Right lung (tissue), 5 donors: ENCODE data around the gene RTL10. TPM values are rescaled to one million over a fixed set of nuclear protein-coding genes. Genes with fewer than 3 reads are reported as not detected.
A peak's percentile ranks its signal among the peaks of the same experiment; 100 is the strongest.
"Not testable (repeated sequence)": the region's sequence is repeated elsewhere in the genome, so short reads cannot be mapped to it uniquely, and the experiment has no call there.

Experiments used
- DNase-seq, 2 donors: peaks; one replicate each; pipeline ENCODE4 v3.0.0-alpha.2; 2013
- polyA plus RNA-seq, 5 donors: library from polyadenylated mRNA; unstranded; fragments of 120-200 nt; gene quantifications; one replicate each; pipeline versions ENCODE4 v1.2.1 to v1.2.3, GENCODE V29; 2013; ENCODE audit warnings: inconsistent platforms in 1 of 5, low replicate concordance in 1 of 5; ENCODE audit not compliant: insufficient read length in 5 of 5, insufficient read depth in 1 of 5

Gene RTL10
- polyA plus RNA-seq, 5 donors = 16.6 to 31.6 (median 29.9) TPM

DNA sequence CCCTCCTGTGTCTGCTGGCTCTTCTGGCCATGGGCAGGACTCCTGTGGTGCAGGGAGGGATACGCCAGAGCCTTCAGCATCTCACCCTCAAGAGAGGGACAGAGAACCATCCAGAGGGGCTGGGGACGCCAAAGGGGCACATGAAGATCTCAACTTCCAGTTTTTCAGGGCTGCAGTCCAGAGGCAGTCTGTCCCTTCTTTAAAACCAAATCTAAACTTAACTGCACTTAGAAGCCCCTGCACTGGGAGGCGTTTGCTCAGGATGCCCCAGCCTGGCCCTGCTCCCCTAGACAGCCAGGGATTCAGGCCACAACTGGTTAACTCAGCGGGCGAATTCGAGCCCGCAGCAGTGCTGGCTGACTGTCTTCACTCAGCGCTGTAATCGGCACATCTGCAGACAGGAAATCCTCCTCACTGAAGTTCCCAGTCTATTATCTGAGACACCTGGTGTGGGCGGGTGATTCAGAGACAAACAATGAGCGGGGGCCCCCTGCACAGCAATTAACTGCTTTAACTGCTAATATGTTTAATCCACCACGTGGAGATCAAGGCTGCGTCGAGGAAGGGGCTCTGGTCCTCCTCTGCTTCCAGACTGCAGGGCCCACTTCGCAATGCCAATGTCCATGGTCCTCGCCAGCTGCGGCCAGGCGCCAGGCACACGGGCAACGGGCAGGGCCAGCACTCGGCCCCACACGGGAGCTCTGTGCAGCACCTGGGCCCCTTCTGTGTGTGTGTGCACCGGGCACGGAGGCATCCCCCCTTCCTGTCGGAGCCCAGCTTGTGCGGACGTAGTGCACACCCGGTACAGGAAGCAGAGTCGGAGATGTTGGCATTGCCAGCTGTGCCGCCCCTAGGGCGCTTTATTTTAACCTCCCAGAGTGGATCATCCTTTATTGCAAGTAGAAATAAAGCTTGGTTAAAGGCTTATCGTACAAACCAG, 36.9 kb upstream of the RTL10 start:
- no peak for DNase-seq

DNA sequence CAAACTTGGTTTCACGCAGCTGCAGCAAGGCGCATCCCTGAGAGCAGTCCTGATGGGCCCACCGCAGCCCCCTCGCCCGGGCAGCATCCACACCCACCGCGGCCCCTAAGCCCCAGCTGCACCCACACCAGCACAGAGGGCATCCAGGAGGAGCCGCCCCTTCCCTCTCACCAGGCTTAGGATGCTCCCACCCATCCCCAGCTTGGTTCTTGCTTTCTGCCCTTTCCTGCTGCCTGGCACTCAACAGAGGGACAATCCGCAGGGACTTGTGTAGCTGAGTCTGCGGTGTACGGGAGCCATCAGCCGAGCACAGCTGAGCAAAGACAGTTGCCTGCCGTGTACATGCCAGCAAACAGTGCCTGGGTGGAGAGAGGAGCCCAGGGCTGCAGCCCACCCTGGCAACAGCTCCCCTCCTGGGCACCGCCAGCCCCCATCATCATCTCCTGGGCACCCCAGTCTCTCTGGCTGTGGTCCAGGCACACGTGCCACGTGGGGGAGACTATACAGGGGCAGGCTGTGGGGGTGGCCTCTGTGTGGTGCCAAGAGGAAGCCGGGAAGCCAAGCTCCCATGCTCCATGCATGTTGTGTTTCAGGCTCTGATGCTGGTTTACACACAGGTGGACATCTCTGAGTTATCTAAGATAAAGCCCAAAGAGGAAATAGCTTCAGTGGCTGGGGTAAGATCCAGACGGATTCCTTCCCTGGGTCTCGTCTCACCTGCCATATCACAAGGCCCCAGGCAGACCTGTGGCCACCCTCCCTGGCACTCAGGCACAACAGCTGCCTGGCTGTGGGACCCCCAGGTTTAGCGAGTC, 36.0 kb upstream of the RTL10 start:
- no peak for DNase-seq

DNA sequence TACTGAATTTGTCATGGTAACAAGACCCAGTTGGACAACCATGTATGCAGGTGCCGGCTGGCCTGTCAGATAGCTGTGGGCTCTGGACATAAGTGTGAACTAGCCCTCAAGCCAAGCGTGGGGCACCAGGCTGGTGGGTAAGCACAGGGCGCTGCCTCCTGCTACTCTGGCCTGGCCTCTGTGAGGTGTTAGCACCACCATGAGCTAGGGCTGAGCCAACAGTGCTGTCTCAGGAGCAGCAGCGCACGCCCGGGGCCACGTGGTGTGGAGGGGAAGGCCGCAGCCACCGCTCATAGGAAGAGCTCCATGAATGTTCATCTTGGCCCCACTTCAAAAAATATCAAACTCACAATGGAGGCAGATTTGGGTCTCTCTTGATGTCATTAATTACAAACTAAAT, 35.3 kb upstream of the RTL10 start:
- no peak for DNase-seq

DNA sequence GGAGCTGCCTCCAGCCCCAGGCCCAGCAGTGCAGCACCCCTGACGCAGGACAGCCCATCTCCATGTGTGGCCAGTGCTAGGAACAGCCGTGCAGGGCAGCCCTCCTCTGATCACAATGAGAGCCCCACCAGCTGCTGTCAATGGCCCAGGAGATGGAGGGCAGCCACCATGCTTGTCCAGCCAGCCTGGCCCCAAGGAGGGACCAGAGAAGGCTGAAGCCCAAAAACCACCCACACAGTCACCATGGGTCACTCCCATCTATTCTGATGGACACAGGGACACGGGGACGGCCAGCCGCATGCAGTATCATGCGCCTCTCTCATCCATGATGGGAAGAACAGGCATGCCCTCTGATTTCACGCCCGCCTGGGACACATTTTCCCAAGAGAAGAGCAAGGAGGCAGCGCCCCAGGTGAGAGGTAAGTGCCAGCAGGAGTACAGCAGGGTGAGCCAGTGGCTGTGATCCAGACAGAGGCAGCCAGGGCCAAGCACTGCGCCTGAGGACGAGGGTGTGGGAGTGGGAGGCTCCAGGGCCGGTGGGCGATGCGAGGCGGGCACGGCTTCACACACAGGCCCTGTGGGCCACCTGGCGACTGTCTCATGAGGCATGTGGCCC, 33.6 kb upstream of the RTL10 start:
- no peak for DNase-seq

DNA sequence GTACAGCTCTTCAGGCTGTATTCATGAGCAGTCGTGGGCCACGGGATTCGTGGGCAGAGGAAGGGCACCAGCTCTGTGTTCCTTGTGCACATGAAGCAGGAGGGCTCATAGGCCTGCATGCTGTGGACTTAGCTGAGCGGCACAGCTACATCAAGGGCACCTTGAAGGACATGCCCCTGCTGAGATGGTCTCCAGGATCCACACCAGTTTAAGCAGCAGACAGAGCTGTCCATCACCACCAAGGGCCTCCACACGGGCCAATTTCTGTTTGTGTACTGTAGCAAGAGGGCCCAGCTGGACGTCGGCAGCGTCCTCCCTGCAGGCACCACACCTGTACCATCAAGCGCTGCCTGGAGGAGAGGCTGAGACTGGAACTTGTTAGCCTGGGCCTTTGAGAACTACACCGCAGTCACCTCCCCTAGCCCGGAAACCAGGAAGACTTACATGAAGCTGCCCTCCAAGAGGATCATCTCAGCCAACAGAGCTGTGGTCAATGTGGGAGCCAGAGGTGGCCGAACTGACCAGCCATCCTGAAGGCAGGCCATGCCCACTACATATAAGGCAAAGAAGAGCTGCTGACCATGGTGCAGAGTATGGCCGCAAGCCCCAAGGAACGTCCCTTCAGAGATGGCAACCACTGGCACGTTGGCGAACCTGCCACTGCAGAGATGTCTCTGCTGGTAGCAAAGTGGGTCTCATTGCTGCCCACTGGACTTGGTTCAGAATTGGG, 32.7 kb upstream of the RTL10 start:
- DNase-seq = no peak

DNA sequence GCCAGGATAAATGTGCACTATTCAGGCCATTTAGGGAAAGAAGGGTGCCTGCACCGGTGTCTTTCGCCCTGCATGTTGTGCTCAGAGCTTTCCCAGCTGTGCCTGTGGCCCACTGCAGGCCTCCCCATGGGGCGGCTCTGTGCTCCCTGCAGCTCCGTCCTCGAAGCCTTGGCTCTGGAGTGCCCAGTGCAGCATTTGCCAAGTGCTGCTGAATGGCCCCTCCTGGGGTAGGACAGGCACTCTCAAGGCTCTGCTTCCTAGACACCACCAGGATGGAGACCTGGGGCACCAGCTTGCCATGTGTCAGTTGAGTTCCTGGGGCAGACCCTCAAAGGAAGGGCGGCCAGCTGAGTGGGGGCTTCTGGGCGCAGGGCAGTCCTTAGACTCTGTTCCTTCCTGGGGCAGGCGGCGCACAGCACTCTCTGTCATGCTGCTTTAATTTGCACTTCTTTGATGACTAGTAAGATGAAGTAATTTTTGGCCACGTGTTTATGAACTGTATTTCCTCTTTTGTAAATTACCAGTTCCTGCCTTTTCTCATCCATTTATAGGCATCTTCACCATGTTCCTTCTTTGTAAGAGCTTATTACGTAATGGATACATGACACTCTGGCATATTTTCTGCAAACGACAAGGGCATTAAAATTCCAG, 32.1 kb upstream of the RTL10 start:
- no peak for DNase-seq

DNA sequence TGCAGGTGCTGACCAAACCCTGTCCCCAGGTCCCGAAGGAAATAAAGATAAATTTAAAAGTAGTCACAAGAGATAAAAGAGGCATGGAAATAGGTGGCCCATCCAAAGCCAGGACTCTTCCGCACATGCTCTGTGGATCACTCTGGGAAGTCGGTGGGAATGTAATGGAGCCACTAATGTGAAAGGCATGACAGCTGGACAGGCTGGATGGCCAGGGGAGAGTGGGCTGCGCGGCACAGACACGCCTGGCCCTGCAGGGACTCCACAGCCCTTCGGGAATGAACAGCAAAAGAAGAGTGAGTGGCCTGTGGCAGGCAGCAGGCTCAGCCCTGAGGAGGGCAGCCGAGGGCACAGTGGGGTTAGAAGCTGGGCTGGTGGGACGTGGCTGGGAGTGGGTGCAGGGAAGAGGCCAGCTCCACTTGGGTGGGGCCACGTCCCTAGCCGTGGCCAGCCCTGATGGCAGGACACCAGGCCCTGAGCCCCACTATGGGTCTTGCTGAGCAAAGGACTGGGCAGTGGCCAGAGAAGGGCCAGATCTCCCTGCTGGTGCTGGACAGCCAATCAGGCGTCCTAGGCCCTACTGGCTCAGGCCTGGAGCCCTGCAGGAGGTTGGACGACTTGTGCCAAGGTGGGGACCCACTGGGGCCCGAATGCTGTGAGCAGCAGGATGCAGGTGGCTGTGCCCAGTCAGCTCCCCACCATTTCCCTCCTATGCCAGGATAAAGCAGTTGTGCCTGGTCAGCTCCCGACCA, 31.3 kb upstream of the RTL10 start:
- DNase-seq = no peak

DNA sequence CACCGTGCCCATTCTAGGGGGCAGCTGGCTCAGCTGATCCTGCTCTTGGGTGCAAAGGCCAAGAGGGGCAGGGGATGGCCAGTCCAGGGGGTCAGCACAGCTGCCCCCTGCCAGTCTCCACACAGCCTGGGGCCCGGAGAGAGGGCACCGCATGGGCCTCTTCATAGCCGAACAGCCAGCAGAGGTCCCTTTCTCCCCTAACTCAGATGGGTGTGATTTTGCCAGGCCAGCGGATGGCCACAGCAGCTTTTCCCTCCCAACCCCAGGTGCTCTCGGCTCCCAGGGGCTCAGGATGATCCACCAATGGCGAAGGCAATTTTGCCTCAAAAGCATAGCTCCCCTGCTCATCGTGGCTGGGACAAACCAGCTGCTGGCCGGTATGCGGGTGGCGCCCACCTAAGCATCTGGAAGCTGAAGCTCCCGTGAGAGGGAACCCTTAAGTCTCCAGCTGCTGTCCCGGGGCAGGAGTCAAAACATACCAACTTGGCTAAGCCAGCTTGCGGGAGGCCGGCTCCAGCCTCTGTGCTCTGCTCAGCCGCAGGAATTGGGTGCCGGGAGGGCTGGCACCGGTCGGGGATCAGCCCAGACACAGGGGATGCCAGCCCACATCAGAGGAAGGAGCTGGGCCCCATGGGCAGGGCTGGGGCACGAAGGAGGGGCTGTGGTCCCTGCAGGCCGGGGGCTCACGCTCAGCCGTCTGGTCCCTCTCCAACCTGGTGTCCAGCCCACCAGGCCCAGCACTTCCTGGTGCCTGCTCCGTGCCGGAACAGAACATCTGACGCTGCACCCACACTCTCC, 30.5 kb upstream of the RTL10 start:
- DNase-seq = no peak

DNA sequence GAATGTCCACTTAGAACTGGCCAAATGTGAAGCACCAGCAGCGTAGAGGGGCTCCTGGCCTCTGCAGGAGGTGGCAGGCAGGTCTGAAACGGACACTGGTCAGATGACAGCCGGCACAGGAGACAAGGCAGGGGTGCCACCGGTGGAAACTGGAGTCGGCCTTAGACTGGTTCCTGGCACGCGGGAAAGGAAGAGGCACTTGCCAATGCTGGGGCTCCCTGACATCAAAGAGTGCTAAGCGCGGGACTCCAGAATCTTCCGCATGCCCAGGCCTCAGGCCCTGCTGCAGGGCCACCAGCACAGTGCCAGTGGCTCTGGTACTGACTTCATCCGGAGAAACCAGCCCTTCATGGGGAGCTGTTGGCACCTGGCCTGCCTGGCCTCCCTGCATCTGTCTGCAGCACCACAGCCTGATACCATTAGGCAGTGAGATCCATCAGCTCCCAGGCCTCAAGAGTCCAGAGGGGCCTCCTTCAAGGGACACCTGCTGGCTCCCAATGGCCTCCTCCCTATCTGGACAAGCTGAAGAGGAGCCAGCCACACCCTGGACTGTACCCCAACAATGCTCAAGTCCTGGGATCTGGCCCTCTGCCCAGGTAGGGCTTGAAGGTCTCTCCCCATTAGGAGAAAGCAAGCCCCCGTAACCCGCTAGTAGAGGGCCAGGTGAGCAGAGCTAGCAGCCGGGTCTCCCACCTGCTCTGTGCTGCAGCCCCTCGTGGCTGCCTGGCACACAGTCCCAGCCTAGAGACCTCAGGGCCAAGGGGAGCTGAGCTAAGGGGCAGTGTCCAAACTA, 29.7 kb upstream of the RTL10 start:
- DNase-seq = no peak

DNA sequence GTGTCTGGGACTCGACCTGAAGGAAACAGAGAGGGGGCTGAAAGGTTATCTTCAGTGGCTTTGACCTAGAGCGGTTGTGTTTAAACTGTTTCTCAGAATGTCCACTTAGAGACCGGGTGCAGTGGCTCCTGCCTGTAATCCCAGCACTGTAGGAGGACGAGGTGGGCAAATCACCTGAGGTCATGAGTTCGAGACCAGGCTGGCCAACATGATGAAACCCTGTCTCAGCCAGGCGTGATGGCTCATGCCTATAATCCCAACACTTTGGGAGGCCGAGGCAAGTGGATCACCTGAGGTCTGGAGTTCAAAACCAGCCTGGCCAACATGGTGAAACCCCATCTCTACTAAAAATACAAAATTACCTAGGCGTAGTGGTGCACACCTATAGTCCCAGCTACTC, 28.8 kb upstream of the RTL10 start:
- DNase-seq = not testable (repeated sequence)

DNA sequence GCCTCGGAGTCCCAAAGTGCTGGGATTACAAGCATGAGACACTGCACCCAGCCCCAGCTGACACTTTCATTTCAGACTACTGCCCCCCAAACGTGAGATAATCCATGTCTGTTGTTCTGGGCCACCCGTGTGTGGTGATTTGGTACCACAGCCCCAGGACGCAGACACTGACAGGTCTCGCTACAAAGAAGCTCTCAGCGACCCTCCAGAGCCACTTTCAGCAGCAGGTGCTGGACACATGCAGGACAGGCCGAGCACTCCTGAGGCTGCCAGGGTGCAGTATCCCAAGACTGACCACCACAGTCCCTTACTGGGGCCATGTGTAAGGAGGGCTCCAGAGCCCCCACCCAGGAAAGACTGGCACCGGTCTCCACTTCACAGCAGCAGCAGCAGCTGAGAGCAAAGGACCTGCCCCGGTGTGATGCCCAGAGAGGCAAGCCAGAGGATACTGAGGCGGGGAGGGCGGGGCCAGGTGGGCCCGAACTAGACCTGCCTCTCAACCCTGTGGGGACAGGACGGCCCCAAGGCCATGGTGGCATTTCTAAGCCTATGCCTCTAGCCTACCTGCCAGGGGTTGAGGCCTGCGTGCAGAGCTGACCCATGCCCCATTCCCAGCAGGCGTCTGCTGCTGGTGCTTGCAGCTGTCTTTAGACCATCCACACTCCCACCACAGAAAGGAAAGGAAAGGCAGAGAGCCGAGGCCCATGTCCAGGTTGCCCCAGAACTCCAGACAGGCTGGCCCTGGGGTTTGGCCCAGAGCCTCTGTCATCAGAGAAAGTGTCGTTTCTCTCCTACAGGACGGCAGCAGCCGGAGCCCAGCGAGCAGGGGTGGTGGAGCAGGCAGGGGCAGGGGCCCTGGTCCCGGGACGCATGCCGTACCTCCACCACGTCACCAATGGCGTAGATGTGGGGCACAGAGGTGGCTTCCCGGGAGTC, 28.0 kb upstream of the RTL10 start:
- no peak for DNase-seq

DNA sequence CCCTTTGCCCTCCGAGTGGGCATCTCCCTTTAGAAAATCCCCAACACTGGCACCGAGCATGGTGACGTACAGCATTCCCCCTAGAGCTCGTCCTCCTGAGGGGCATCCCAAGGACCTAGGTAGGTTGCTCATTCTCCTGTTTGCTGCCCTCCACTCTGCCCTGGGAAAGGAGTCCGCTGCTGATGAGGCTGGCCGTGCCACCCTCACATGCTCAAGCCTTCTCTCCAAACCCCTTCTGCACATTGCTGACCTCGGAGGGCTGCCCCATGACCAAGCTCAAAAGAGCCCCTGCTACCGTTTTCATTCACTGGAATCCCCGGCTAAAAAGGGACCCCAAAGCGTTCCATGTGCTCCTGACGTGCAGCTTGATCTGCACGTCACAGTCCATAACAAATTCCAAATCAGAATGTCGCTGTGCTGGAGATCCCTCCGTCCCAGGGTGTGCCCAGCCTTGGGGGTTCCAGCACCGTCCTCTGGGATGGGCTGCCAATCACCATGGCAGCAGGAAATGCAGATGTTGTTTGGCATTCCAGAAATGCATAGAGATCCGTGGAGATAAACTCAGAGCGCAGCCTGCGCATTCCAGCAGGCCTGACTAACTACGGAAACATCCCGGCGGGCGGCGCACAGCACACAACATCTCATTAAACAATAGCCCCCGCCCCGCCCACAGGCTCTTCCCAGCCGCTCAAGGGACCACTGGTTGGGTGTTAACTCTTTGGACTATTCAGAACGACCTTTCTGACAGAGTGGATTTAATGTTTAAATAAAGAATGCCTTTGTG, 26.3 kb upstream of the RTL10 start:
- DNase-seq = peak; percentile 28 to 41

DNA sequence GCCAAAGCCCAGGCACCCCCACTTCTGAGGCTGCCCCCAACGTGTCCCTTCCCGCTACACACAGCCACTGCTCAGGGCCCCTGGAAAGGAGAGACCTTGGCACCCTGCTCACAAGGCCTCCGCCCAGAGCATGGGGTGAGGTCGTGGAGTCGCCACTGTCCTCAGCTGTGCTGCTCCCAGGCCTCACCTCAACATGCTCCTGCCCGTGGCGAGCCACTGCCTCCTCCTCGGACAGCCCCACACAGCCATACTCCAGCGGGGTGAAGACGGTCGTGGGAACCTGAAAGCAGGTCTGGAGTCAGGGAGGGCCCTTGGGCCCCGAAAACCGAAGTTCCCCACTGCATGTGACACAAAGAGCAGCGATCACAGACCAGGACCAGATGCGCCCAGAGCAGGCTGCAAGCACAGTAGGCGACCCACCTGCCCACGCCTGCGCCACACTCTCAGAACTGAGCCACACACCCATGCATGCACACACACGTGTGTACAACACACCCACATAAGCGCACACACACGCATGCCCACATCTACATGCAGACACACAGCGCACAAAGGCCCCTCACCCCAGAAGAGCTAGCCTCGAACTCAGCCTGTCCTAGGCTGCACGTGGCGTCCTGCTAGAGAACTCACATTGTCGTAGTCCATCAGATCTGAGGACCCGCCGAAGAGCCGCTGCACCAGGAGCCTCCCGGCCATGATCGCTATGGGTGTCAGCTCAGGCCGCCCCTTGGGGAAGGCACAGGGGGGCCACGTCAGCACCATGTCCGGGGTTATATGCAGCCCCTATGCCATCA, 25.5 kb upstream of the RTL10 start:
- no peak for DNase-seq

DNA sequence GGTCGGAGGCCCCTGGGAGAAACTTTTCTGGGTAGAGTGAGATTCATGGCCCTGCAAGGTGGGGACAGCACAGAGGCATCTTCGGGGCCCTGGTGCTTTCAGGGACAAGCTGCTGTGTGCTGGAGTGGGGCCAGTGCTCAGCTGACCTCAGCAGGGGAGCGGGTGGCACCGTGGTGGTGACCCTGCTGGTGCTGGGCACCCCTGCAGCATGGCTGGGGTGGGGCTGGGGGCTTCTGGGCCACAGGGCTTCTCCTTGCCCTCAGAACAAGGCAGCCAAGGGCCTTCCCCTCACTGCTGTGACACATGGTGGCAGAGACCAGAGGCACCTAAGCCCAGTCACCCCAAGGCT, 24.9 kb upstream of the RTL10 start:
- DNase-seq = no peak

DNA sequence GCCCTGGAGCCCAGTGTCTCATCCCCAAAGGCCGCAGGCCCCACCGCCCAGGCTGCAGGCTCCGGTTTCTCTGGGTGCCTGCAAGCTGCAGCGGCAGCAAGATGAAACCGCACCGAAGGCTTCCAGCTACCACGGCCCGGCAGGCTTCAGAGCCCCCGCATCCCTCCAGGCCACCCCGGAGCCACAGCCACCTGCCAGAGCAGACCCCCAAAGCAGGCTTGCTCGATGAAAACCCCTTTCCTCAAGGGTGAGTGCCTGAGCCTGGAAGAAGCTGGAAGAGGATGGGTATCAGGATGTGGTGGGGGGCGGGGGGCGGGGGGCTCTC, 24.5 kb upstream of the RTL10 start:
- no peak for DNase-seq
